ENCODE measurements around the gene IQSEC1.

- TF ChIP-seq CTCF (IDR thresholded peaks at IDR 0.05) (no peak), POLR2A (IDR thresholded peaks at IDR 0.05) (no peak)
Observed at GRCh38 chr3:12884186-12884680, 189.0 kb downstream of the IQSEC1 start.

Data from Peyer's patch (tissue), 4 donors.